NCI-H2227 (cell line): ENCODE data around the gene RBBP8.
"Not testable (repeated sequence)": the region's sequence is repeated elsewhere in the genome, so short reads cannot be mapped to it uniquely, and the experiment has no call there.

Experiments
- DNase-seq: peaks from one replicate; lab custom pipeline; 2025; ENCODE audit not compliant: unreplicated experiment; lab: John Stamatoyannopoulos, UW

The RBBP8 gene

DNA sequence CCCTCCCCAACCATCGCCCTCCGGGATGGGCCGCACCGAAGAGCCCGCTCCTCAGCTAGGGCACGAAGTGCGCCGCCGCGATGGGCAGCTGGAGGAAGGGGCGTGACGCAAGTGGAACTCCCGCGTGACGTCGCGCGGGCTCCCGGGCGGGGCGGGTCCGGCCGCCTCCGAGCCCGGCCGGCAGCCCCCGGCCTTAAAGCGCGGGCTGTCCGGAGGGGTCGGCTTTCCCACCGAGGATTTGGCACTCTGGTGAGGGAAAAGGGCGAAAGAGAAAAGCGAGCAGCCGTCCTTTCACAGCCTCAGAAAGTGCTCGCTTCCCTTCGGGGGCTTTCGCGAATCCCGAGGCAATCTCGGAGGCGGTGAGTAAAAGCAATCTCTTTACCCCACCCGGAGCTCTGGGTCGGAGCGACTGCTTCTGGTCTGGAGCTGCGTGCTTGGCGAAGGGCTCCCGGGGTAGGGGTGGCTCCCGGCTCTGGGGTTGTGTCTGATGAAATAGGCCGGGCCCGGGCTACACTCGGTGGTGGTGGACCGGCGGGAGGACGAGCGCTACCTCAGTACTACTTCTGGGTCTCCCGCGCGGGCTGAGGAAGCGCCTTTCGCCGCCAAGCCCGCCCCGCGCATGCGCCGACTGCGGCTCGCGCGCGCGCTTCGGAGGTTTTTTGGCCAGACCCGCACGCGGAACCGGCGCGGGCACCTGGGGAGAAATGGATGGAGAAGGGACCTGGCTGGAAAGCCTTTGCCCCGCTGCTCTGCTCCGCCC is at the start of gene RBBP8:
Gene RBBP8, plus strand, starts transcription at position 123 of the 760 bp plus-strand sequence. CDS start 3,524 bp downstream, outside the sequence.
- DNase-seq: peak; percentile 96

DNA sequence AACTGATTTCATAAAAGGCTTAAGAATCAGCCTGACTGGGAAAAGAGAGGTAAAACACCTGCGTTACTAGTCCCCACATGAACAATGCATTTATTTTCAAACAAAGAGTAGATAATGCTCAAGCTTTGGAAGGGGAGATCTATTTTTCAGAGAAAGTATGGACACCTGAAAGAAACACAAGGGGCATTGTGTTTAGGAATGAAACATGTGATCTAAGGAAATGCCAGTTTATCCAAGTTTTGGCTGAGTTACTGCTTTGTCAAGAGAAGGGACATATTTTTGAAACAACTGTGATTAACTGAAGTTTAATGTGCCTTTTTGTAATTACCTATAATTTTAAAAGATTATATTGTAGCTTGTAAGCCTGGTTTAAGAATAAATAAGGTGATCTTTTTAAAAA is 49.3 kb upstream of the RBBP8 start:
- DNase-seq: no peak

DNA sequence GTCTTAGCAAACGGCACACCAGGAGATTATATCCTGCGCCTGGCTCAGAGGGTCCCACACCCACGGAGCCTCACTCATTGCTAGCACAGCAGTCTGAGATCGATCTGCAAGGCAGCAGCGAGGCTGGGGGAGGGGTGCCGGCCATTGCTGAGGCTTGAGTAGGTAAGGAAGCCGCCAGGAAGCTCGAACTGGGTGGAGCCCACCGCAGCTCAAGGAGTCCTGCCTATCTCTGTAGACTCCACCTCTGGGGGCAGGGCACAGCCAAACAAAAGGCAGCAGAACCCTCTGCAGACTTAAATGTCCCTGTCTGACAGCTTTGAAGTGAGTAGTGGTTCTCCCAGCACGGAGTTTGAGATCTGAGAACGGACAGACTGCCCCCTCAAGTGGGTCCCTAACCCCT is 47.4 kb upstream of the RBBP8 start:
- not testable (repeated sequence) for DNase-seq

DNA sequence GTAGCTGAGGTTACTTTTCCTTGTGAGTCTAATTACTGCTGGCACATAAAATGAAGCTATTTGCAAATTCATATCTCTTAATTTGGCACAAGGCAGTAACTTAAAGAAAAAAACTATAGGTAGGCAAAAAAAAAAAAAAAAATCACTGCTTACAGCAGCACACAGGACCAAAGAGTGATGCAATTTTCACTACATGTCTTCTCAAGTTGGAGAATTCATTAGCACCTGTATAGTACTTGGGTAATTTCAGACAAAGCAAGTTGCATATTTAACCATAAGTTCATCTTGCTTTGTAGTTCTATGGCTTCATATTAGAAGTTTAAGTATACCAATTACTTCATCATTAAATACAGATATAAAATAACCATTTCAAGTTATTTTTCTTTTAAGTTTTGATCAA is 33.7 kb upstream of the RBBP8 start:
- no peak for DNase-seq

DNA sequence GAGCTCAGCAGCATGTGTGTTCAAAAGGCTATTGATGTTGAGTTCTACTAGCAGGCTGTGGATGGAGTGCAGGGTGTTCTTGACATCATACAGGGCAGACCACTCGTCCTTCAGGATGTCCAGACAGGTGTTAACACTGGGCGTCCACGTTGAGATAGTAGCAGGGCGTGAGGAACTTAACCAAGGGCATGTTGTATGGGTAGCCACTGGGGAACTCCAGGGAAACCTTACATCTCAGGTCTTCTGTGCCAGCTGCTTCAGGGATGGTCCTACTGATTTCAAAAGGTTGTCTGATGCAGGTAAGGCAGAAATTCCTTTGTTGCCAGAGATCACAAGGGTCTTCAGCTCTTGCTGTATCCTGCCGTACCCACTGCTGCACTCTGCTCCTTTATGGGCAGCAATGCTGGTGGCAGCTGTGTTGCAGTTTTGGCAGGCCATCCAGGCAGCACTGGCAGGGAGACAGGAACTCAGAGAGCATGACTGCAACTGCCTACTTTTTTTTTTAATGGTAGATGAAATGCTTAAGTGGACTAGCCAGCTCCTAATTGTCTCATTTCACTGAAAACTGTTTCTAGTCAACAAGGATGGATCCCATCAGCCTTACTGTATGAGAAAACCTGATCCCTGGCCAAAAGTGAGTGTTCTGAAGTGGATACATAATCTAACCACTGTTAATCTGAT is 32.4 kb upstream of the RBBP8 start:
- no peak for DNase-seq

DNA sequence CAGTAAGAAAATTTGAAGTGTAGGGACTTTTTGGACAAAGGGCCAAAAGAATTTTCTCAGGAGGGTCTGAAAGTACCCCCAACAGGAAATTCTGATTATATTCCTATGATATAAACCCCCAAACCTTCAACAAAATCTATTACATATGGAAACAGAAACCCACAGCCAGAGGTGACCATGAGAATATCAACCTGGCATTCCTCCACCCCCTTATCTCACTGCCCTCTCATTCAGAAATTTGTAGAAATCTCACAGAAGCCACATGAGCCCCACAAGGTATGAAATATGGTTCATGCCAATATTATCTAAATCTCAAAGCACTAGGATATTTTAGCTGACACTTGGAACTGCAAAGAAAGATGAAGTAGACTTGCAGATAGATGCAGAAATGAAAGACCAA is 31.0 kb upstream of the RBBP8 start:
- DNase-seq: no peak

DNA sequence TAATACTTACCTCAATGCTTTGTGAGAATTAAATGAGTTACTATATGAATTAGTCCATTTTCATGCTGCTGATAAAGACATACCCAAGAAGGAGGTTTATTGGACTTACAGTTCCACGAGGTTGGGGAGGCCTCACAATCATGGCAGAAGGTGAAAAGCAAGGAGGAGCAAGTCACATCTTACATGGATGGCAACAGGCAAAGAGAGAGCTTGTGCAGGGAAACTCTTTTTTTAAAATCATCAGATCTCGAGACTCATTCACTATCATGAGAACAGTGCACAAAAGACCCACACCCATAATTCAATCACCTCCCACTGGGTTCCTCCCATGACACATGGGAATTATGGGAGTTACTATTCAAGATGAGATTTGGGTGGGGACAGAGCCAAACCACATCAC is 29.9 kb upstream of the RBBP8 start:
- DNase-seq: not testable (repeated sequence)

DNA sequence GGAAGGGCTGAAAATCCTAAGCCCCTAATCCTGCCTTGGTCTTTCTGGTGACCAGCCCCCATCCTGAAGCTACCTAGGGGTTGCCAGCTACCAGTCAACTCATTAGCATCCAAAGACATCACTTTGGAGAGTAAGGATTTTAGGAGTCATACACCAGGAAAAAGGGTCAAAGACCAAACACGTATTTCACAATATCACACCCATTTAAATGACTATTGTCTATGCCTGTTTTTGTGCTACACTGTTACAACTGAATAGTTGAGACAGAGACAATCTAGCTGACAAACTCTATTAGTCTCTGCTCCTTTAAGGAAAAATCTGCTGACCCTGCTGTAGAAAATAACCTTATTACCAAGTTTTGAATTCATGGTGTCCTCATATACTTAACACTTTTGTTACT is 21.0 kb upstream of the RBBP8 start:
- DNase-seq: no peak

DNA sequence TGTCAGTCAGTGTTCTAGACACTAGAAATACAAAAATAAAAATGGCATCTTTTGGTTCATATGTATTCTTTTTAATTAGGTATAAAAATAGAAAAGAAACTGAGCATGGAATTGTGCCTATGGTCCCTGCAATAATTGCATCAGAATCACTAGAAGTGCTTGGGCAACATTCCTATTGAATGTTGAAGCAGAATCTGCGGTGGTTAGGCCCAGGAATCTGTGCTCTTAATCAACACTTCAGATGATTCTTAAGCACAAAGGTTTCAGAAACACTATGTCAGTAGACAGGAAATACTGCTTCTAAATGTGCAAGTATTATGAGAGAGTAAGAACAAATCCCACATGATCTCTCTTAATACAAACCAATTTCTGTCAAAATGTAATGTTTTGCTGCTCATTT is 20.3 kb upstream of the RBBP8 start:
- DNase-seq: no peak

DNA sequence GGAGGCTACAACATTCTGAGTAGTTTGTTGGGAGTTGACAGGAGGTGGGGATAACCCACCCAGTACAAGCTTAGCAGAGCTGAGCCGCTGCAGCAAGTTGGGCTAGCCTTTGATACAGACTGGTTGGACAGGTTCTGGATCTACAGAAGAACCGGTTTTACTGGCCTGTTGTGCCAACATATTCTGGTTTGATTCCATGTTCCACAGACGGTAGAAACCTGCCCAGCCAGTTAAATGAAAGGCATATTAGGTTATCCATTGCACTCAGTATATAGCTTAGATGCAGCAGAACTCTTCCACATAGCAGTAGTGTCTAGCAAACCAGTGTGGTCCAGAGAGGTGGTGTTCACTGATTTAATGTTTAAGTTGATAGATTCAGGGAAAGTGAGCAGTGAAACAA is 19.3 kb upstream of the RBBP8 start:
- DNase-seq: no peak

DNA sequence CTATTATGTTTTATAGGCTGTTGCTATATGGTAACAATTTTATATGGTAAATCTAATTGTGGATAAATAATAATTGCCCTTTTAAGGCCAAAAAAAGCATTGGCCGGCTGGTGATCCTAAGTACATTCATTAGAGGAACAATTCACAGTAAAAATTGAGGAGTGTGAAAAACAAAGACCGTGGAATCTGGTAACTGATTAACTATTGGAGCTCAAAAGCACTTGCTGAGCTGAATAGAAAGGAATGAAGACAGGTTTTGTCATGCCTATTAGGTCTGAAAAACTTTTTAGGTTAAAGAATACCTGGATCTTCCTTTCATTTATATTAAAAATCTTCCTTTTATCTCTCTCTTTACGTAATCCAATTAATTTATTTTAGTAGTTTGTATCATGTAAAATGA is 18.5 kb upstream of the RBBP8 start:
- no peak for DNase-seq

DNA sequence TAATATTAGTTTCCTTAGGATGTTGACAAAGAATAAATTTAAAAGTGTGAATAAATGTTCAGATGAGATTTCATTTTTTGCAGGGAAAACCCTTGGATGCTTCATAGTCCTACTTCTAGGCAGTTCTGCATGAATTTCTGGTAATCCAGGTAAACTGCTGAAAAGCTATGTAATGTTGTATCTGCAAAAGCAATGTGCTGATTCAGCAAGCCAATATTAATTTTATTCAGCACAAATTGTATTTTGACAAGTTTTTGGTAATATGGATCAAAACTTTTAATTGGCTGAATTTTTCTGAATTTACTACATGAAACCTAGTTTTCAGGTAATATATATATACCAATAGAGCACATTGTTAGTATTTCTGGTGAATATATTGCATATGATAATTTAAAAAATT is 17.8 kb upstream of the RBBP8 start:
- no peak for DNase-seq

DNA sequence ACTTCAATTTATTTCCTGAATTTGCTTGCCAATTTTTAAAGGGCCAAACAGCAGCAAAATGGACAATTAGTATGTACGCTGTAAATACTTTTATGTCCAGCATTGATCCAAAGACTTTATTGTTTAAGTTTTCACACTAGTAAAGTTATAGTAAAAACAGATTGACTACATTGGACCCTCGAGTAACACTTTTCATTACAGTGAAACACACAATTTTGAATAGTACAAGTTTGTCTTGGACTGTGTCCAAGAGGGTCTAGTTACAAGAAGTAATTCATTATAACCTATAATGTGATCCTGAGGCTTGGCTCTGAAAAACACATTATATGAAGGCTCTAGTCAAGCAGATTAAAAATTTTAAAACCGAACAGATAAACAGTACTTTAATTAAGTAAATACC is 11.4 kb upstream of the RBBP8 start:
- no peak for DNase-seq

DNA sequence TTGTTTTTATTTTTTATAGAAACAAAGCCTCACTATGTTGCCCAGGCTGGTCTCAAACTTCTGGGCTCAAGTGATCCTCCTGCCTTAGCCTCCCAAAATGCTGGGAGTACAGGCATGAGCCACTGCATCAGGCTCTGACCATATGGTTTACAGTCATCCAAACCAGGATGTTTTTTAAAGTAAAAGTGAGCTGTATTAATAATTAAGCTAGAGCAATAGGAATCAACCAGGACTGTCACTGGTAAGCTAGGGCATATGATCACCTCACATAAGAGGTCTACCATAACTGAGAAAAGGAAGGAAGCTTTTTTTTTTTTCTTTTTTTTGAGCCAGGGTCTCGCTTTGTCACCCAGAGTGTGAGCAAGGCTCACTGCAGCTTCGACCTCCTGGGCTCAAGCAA is 8.5 kb upstream of the RBBP8 start:
- DNase-seq: no peak

DNA sequence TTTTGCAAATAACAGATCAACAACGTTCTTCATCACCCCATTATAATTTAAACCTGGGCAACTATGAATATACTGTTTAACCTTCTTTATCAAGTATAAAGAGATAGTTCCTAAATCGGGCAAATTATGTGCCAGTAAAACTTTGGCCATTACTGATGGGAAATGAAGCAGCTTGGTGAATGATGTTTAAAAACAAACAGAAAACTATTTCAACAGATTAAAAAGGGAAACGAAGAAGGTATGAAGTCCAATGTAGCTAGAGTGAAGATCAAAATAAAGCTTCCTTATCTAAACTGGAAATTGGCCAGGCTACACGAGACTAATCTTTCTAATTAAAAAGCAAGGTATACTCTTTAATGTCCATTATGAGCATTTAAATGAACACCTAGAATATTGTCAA is 6.7 kb upstream of the RBBP8 start:
- no peak for DNase-seq

DNA sequence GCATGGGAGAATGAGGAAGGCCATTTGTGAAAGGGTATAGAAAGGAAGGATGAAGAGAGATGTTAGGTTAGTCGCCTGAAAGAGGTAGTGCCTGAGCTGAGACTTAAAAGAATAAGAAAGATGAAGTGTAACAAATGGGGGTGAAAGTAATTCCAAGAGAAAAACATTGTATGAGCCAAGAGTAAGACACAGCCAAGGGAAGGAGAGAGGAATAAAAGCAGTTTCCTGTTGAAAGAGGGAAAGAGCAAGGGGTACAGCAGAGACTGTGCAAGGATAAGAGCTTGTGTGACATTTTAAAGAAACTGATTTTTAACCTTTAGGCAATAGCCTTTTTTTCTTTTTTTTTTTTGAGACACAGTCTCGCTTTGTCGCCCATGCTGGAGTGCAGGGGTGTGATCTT is 4.8 kb upstream of the RBBP8 start:
- DNase-seq: no peak

DNA sequence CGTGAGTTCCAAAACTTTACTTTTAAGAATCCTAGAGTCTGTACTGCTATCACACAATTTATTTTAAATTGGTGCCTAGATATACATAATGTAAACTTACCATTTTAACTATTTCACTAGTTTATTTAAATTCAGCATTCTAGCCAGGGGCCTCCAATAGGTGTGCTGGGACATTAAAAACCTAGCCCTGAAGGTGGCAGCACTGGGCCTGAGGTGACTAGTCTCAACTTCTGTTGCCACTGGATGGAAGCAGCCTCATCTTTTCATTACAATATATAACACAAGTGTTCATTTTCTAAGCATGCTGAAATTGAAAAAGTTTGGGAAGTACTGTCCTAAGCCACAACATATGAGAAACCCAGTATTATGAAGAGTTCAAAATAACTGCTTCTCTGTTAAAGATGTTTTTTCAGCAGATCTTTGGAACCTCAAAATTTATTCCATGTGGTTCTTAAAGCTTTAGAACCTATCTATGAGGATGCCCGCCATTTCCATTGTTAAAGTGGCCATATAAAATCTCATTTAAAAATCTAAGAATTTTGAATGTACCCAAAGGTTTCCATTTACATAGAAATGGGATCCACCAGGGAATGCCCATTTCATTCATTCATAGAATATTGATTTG is 2.9 kb upstream of the RBBP8 start:
- DNase-seq: peak; percentile 85

DNA sequence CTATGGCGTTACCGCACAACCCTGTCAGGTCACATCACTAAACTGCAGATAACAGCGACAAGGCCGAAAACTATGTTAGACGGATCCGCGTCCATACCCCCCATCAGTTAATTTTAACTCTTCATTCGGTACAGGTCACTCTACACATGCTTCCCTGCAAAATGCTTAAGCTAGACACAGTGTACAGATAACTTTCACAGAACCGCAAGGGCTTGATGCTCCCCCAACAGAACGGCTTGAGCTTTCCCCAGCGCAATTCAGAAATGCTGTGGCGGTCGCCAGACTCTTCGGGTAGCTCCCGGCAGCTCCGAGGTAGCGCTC is 283 bp upstream of the RBBP8 start:
- DNase-seq: no peak

DNA sequence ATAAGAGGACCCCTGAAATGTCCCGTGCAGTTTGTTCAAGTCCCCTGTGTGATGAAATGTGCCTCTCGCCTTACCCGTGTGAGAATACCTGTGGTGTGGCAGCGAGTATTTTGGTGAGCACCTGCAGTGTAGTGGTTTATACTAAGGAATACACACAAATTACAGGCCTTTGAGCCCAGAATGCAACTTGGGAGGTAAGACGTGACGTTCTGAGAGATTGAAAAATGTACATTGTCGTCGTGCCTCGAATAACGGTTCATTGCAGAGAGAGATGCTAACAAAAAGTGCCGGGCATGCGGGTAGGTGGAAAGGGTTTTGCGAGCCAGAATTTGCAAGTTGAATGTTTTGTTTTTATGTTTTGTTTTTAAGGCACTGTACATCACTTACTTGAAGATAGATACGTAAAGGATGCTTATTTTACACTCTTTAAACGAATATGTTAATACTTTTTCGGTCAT is 867 bp downstream of the RBBP8 start:
- peak; percentile 73 for DNase-seq

DNA sequence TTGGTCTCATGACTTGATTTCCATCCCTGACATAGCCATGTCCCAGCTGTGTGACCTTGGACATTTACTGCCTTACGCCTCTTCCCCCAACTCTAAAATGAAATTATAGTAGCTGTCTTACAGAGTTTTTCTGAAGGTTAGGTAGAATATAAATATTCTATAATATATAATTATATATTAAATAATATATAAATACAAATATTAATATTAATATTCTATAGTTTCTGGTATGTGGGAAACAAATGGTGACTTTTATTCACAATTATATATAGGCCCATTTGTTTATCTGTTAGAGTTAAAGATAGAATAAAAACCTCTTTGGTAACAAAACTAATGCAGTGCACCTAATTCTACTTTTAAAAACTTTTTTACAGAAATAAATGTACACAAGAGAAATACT is 1.7 kb downstream of the RBBP8 start:
- no peak for DNase-seq

DNA sequence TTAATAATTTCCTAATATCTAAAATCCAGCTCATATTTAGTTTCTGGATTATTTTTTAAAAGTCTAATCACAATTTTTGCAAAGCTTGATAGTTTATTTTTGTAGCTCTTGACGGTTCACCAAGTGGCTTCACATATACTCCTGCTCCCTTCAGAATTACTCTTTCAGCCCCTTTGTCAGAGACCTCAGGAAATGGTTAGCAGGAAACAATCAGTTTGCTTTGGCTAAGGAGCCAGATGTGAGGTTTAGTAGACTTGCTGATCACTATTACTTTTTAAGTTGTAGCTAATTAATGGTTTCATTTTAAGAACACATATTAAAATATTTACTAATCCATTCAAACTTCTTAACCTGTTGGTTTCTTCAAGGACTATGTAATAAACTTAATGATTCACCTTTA is 2.3 kb downstream of the RBBP8 start:
- DNase-seq: no peak

DNA sequence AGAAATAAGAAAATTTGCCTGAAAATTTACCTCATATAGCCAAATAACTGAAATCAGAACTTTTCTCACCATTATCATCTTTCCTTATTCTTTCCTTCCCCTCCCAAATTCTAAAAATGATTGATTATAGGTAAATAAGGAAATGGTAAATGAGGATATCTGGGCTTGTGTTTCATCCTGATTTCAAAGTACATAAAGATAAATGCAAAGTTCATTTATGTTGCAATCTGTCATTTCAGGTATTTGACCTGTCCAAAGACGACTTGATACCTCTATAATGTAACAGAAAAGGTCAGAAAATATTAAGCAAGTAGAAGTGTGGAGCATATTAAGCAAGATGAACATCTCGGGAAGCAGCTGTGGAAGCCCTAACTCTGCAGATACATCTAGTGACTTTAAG is 3.4 kb downstream of the RBBP8 start:
- no peak for DNase-seq
